Activated naive CD8-positive, alpha-beta T cell (primary cell): ENCODE measurements around the gene CTF1.
"Not testable (repeated sequence)": the region's sequence is repeated elsewhere in the genome, so short reads cannot be mapped to it uniquely, and the experiment has no call there.

Source experiments
- H3K27ac Mint-ChIP-seq: one replicate; pipeline ENCODE4 v1.8.0; 2021; ENCODE audit warnings: mixed read lengths
- H3K27me3 Mint-ChIP-seq: one replicate; pipeline ENCODE4 v1.8.0; 2021; ENCODE audit warnings: mixed read lengths
- H3K36me3 Mint-ChIP-seq: one replicate; pipeline ENCODE4 v1.8.0; 2021; ENCODE audit warnings: mixed read lengths
- H3K4me1 Mint-ChIP-seq: one replicate; pipeline ENCODE4 v1.8.0; 2021; ENCODE audit warnings: low read depth, mixed read lengths
- H3K4me3 Mint-ChIP-seq: one replicate; pipeline ENCODE4 v1.8.0; 2021; ENCODE audit warnings: mild to moderate bottlenecking, mixed read lengths
- H3K9me3 Mint-ChIP-seq: one replicate; pipeline ENCODE4 v1.8.0; 2021; ENCODE audit warnings: low read depth, mixed read lengths

Gene CTF1

GRCh38 chr16:30875871-30876801 is 20.3 kb upstream of the CTF1 start:
- Mint-ChIP-seq H3K9me3 (no peaks in the 10 kb centered on the region), H3K4me3 (peak overlapping the region; percentile 98), H3K36me3 (peaks cover 3% of the 10 kb centered on the region), H3K27me3 (no peaks in the 10 kb centered on the region), H3K27ac (peak overlapping the region; percentile 98), H3K4me1 (peaks cover 36% of the 10 kb centered on the region)

- Mint-ChIP-seq H3K9me3 (no peaks in the 10 kb centered on the region), H3K27ac (peak overlapping the region; percentile 98), H3K27me3 (no peaks in the 10 kb centered on the region), H3K4me1 (peaks cover 36% of the 10 kb centered on the region), H3K36me3 (peaks cover 3% of the 10 kb centered on the region), H3K4me3 (peak overlapping the region; percentile 98)
Measured at GRCh38 chr16:30876867-30877266, 19.5 kb upstream of the CTF1 start.

GRCh38 chr16:30882429-30883310 is 13.7 kb upstream of the CTF1 start:
- peaks cover 3% of the 10 kb centered on the region for H3K36me3 Mint-ChIP-seq

GRCh38 chr16:30884760-30885159 is 11.7 kb upstream of the CTF1 start:
- peaks cover 24% of the 10 kb centered on the region for H3K4me1 Mint-ChIP-seq
- peak overlapping the region; percentile 50 for H3K27ac Mint-ChIP-seq
- no peaks in the 10 kb centered on the region for H3K27me3 Mint-ChIP-seq
- H3K36me3 Mint-ChIP-seq, result peaks cover 3% of the 10 kb centered on the region
- H3K4me3 Mint-ChIP-seq, result no peak overlapping the region
- H3K9me3 Mint-ChIP-seq, result no peaks in the 10 kb centered on the region

More at GRCh38 chr16:30882429-30883310, 13.7 kb upstream of the CTF1 start:
- peak overlapping the region; percentile 68 for H3K27ac Mint-ChIP-seq
- peaks cover 25% of the 10 kb centered on the region for H3K4me1 Mint-ChIP-seq
- H3K4me3 Mint-ChIP-seq, result no peak overlapping the region
- H3K27me3 Mint-ChIP-seq, result no peaks in the 10 kb centered on the region
- H3K9me3 Mint-ChIP-seq, result no peaks in the 10 kb centered on the region

GRCh38 chr16:30885196-30885595 is 11.2 kb upstream of the CTF1 start:
- Mint-ChIP-seq H3K27me3 (no peaks in the 10 kb centered on the region), H3K27ac (peak overlapping the region; percentile 50), H3K9me3 (no peaks in the 10 kb centered on the region), H3K36me3 (peaks cover 3% of the 10 kb centered on the region), H3K4me1 (peaks cover 24% of the 10 kb centered on the region), H3K4me3 (no peak overlapping the region)

GRCh38 chr16:30886145-30886544 is 10.3 kb upstream of the CTF1 start:
- H3K27ac Mint-ChIP-seq, result no peak overlapping the region
- no peaks in the 10 kb centered on the region for H3K27me3 Mint-ChIP-seq
- H3K9me3 Mint-ChIP-seq, result no peaks in the 10 kb centered on the region
- H3K36me3 Mint-ChIP-seq, result peaks cover 3% of the 10 kb centered on the region
- peaks cover 24% of the 10 kb centered on the region for H3K4me1 Mint-ChIP-seq
- H3K4me3 Mint-ChIP-seq, result no peak overlapping the region

GRCh38 chr16:30887927-30888326 is 8.5 kb upstream of the CTF1 start:
- H3K27ac Mint-ChIP-seq, result no peak overlapping the region
- peaks cover 5% of the 10 kb centered on the region for H3K36me3 Mint-ChIP-seq
- peaks cover 21% of the 10 kb centered on the region for H3K4me1 Mint-ChIP-seq
- H3K4me3 Mint-ChIP-seq, result no peak overlapping the region
- H3K27me3 Mint-ChIP-seq, result no peaks in the 10 kb centered on the region
- H3K9me3 Mint-ChIP-seq, result no peaks in the 10 kb centered on the region

GRCh38 chr16:30888856-30889499 is 7.4 kb upstream of the CTF1 start:
- Mint-ChIP-seq H3K27ac (no peak overlapping the region), H3K27me3 (no peaks in the 10 kb centered on the region), H3K9me3 (no peaks in the 10 kb centered on the region), H3K4me3 (no peak overlapping the region), H3K4me1 (peaks cover 24% of the 10 kb centered on the region), H3K36me3 (peaks cover 5% of the 10 kb centered on the region)

GRCh38 chr16:30889721-30890120 is 6.7 kb upstream of the CTF1 start:
- Mint-ChIP-seq H3K4me1 (peaks cover 28% of the 10 kb centered on the region), H3K27ac (no peak overlapping the region), H3K27me3 (no peaks in the 10 kb centered on the region), H3K4me3 (no peak overlapping the region), H3K36me3 (peaks cover 5% of the 10 kb centered on the region), H3K9me3 (no peaks in the 10 kb centered on the region)

GRCh38 chr16:30891043-30891823 is 5.2 kb upstream of the CTF1 start:
- H3K9me3 Mint-ChIP-seq, H3K27ac Mint-ChIP-seq, H3K36me3 Mint-ChIP-seq, H3K27me3 Mint-ChIP-seq: not testable (repeated sequence)
- Mint-ChIP-seq H3K4me3 (peak overlapping the region; percentile 52), H3K4me1 (peaks cover 38% of the 10 kb centered on the region)

- peak overlapping the region; percentile 88 for H3K4me3 Mint-ChIP-seq
- peak overlapping the region; percentile 88 for H3K27ac Mint-ChIP-seq
- H3K9me3 Mint-ChIP-seq, result no peaks in the 10 kb centered on the region
- H3K27me3 Mint-ChIP-seq, result no peaks in the 10 kb centered on the region
- H3K4me1 Mint-ChIP-seq, result peaks cover 47% of the 10 kb centered on the region
- H3K36me3 Mint-ChIP-seq, result peaks cover 2% of the 10 kb centered on the region
Measured at GRCh38 chr16:30892670-30893416, 3.6 kb upstream of the CTF1 start.

GRCh38 chr16:30893417-30893743 is 3.0 kb upstream of the CTF1 start:
- Mint-ChIP-seq H3K4me1 (peaks cover 47% of the 10 kb centered on the region), H3K4me3 (peak overlapping the region; percentile 88), H3K9me3 (no peaks in the 10 kb centered on the region), H3K27me3 (no peaks in the 10 kb centered on the region), H3K36me3 (peaks cover 2% of the 10 kb centered on the region), H3K27ac (peak overlapping the region; percentile 88)

GRCh38 chr16:30893744-30894539 is 2.5 kb upstream of the CTF1 start, which contains the start of gene BCL7C:
TSS of gene BCL7C (minus strand) at chr16:30894077. CDS start at chr16:30893944, 133 bp downstream.
- Mint-ChIP-seq H3K9me3 (no peaks in the 10 kb centered on the region), H3K36me3 (peaks cover 2% of the 10 kb centered on the region), H3K27ac (peak within 1 kb of the TSS; percentile 89), H3K4me1 (peaks cover 44% of the 10 kb centered on the region), H3K4me3 (peak within 1 kb of the TSS; percentile 88), H3K27me3 (no peaks in the 10 kb centered on the region)
